NCI-H82 treated with DMSO at 0.1 percent for 48 hours (cell line): ENCODE data around the gene PRSS3.
A peak's percentile ranks its signal among the peaks of the same experiment; 100 is the strongest.
"Not testable (repeated sequence)": the region's sequence is repeated elsewhere in the genome, so short reads cannot be mapped to it uniquely, and the experiment has no call there.

Experiments
- DNase-seq: peaks from one replicate; lab custom pipeline; 2025; ENCODE audit not compliant: unreplicated experiment; lab: John Stamatoyannopoulos, UW

Gene PRSS3

DNA sequence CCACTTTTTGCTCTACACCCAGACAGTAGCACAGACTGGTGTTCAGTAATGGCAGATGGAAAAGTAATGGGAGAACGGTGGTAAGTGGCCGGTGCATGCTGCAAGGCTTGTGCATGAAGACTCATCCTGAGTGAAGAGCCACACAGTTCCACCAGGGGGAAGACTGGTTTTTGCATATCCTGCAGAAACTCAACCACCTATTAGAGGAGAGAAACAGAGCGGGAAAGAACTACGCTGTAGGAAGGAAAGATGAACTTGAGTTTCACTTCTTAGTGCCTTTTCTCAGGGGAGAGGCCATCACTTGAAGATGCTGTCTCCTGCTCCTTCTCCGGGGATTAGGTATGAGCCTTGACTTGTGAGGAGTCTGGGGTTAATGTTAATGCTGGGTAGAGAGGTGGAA is 9.4 kb upstream of the PRSS3 start:
- DNase-seq, result no peak

DNA sequence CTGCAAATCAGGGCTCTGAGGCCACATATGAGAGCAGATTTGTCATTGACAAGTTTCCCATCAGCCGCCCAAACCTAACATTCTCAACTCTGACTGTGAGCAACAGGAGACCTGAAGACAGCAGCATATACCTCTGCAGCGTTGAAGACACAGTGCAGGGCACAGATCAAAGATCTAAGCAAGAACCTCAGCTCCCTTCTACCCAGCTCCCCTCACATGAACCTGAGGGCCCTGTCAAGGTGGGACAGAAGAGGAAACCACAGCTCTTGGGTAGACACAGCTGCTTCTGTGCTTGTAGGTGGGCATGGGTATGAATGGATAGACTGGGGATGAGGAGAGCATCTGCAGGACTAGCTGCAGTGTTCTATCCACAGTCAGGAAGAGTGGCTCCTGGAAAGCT is 8.7 kb upstream of the PRSS3 start:
- no peak for DNase-seq

DNA sequence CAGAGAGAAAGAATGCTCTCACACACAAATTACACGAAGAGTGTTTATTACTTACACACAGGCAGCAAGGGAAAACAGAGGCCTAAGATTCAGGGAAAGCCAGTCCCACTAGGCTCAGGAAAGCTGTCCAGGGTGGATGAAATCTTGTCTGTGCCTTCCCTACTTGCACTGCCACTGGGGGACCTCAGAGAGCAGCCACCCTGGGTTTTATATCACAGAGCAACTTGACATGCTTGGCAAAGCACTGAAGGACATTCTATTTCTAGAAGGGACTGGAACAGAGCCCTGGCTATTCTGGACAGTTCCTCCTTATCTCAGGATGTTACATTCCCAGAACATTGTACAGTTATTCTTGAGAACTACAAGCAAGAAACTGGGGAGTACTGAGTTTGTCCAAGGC is 7.5 kb upstream of the PRSS3 start:
- DNase-seq, result no peak

DNA sequence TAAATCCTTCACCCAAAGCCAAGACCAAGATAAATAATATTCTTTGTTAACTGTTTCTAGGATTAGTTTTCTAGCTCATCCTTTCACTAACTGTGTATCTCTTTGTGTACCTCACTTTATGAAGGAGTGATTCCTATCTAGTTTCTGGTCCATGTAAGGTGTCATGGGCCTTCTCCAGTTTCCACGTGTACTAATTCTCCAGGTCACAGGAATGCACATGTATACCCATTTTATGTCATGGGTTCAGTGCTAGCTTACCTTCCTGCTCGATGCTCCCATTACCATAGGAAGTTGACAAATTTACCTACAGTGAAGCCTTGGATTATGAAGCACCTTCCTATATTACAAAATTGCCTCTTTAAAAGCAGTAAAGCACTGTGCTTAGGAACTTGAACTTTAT is 5.9 kb upstream of the PRSS3 start:
- DNase-seq, result not testable (repeated sequence)

DNA sequence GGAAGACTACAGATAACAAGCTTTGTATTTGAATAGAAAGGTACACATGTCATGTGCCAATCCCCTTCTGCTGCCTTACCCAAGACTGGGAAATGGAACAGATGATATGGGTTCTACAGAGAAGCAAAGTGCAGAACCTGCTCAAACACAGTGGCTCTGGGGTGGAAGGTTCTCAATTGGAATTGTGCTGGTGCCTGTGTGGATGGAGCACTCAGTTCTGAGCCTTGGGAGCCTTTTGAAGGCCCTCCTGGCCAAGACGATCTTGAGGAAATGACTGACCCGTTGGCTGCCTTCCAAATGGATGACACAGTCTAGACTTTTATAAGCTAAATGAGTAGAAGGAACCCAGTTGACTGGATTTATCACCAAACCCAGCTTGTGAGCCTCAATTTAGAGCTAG is 4.2 kb upstream of the PRSS3 start:
- DNase-seq, result no peak

DNA sequence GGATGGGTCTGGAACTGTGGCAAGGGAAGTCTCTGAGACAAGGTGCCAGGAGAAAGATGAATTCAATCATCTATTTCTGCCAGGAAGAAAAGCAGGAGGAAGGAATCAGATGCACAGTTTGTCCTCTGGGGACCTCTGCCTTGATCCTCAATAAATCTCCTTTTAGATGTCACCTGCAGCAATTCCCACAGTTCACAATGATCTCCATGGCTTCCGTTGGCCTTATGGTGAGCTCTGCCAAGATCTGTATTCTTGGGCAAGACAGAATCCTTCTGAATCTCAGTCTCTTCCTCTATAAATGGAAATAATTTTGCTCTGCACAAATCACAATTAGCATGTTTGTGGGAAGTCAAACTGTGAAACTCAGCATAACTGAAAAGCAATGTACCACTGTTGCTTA is 1.9 kb upstream of the PRSS3 start:
- DNase-seq, result not testable (repeated sequence)

DNA sequence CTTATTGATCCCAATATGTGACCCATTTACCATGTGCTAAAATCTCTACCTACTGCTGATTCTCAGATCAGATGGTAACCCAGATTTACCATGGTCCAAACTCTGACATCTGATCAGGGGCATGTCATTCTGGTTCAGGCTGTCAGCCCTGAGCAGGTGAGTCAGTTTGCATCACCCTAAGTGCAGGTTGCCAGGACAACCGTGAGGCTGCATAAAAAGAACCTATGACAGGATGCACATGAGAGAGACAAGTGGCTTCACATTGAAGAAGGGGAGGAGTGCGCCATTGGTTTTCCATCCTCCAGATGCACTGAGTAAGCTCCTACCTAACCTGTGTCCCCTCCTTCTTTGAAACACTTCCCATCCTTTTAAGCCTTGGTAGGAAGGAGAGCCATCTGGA is 801 bp upstream of the PRSS3 start:
- no peak for DNase-seq

DNA sequence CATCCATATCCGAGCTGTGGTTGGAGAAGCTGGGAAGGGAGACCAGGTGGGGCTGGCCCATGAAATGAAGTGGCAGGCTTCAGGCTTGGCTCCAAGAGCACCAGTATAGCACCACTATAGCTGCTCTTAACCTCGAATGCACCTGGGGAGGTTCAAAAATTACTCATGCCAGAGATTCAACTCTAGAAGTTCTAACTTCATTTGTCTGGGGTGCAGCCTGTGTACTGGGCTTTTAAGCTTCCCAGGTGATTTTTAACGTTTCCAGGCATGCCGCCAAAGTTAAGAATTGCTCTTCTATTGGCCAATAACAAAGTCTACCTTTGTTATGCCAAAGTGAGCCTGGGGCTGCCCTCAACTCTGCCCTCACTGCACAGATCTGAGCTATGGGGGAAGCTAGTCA is 458 bp downstream of the PRSS3 start:
- no peak for DNase-seq

DNA sequence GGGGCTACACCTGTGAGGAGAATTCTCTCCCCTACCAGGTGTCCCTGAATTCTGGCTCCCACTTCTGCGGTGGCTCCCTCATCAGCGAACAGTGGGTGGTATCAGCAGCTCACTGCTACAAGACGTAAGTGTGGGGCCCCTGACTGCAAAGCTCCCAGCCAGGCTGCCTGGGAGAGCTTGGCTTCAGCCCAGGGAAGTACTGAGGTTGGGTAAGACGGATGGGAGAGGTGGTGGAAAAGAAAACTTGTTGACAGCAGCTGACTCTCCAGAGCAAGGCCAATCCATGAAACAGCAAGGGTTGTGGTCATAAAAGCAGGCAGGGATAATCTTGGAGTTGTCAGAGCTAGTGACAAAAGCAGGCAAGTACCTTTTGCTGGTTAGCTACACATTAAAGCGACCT is 1.3 kb downstream of the PRSS3 start:
- DNase-seq, result not testable (repeated sequence)

DNA sequence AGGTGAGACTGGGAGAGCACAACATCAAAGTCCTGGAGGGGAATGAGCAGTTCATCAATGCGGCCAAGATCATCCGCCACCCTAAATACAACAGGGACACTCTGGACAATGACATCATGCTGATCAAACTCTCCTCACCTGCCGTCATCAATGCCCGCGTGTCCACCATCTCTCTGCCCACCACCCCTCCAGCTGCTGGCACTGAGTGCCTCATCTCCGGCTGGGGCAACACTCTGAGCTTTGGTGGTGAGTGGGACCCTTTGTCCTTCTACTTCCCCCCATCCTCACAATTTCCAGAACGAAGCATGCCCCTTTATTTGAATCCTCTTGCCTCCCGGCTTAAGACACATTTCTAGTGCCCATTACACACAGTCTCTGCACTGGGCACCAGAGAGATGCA is 2.5 kb downstream of the PRSS3 start:
- DNase-seq, result no peak

DNA sequence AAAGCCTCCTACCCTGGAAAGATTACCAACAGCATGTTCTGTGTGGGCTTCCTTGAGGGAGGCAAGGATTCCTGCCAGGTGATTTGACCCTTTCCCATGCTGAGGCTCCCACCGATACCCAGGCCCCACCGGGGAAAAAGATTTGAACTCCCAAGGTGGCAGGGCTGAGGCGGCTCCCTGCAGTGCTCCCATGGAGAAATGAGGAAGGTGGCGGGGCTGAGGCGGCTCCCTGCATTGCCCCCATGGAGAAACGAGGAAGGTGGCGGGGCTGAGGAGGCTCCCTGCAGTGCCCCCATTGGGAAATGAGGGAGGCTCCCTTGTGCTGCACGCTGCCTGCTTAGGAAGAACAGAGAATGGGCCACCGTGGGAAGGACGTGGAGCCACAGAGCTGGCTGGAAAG is 3.2 kb downstream of the PRSS3 start:
- DNase-seq, result no peak

DNA sequence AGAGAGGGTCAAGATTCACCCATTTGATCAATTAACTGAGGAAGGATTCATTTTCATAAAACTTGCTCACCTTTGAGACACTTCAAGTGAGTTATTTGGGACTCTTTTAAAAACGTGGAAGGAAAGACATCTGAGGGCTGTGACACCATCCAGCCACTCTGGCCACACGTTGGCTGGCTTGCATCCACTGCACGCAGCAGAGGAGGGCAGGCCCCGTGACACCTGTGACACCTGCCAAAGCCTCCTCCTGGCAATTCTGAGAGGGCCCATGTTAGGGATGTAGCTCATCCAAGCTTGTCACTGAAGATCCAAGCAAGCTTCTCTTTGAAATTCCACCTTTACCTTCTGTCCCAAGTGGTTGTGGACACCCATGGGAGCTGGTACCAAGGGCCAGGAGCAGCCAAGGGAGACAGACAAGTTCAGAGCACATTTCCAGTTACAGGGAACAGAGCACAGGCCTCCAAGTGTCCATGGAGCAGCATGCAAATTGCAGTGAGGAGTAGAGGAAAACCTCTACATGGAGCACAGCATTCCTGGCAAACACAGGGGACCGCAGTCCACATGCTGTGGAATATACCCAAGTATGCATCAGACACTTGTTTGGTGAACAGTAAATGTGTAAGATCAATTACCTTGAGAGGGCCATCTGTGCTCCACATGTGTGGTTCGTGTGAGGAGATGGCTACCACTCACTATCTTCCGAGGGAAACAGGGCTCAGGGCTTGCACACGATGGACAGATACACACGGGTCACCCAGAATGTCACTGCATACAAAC is 4.8 kb downstream of the PRSS3 start:
- no peak for DNase-seq

DNA sequence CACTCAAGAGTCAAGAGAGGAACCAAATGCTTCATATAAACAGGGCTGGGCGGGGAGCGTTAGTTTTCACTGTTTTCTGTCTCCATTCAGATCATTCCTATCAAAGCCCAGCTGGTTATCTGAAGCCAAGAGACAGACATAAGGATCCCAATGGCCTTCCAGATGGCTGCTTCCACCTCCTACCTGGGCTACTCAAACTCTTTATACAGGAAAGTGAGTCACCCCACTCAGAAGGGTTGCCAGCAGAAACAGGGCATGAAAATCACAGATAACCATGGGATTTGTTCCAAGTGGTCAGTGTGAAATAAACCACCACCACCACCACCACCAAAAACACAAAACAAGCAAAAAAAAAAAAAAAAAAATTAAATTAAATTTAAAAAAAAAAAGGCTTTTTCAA is 5.5 kb downstream of the PRSS3 start:
- no peak for DNase-seq

DNA sequence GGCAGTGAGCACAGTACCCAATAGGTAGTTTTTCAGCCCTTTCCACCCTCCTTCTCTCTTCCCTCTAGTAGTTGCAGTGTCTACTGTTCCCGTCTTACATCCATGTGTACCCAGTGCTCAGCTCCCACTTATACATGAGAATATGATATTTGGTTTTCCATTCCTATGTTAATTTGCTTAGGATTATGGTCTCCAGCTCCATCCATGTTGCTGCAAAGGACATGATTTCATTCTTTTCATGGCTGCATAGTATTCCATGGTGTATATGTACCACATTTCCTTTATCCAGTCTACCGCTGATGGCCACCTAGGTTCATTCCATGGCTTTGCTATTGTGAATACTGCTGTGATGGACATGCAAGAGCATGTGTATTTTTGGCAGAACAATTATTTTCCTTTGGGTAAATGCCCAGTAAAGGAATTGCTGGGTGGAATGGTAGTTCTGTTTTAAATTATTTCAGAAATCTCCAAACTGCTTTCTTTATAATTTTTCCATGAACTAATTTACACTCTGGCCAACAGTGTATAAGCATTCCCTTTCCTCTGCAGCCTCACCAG is 6.7 kb downstream of the PRSS3 start:
- not testable (repeated sequence) for DNase-seq

DNA sequence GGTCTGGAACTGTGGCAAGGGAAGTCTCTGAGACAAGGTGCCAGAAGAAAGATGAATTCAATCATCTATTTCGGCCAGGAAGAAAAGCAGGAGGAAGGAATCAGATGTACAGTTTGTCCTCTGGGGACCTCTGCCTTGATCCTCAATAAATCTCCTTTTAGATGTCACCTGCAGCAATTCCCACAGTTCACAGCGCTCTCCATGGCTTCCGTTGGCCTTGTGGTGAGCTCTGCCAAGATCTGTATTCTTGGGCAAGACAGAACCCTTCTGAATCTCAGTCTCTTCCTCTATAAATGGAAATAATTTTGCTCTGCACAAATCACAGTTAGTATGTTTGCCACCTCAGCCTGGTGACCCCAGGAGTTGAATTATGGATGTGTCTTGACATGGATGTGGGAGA is 8.8 kb downstream of the PRSS3 start:
- DNase-seq, result not testable (repeated sequence)

DNA sequence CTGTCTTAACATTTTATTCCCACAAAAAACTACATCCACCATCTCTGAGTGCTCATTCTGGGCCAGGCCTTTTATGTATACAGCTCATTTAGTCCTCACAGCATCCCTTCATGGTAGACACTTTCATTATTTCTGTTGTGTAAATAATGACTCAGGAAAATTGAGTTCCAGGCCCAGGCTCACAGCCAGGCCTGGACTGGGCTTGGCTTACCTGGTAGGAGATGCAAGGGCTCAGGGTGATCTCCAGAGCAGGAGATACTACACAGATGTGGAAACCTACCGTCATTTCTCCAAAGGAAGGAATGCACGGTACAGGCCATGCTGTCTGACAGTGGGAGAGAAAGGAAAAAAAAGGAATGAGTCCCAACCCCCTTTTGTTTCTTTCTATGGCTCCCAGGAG is 11.8 kb downstream of the PRSS3 start:
- DNase-seq, result not testable (repeated sequence)

DNA sequence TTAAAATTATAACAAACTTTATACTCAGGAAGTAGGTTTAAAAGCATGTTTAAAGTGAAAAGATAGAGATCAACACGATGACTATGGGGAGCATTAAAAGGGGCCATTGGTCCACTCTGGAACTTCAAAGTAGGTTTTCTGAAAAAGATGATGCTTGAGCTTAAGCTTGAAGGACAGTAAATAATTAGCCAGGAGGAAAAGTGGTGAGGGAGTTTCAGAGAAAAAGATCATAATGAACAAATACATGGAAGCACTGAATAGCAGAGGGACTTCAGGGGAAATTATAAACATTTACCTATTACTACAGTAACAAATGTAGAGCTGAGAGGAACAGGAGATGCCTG is 13.6 kb downstream of the PRSS3 start:
- DNase-seq, result not testable (repeated sequence)

DNA sequence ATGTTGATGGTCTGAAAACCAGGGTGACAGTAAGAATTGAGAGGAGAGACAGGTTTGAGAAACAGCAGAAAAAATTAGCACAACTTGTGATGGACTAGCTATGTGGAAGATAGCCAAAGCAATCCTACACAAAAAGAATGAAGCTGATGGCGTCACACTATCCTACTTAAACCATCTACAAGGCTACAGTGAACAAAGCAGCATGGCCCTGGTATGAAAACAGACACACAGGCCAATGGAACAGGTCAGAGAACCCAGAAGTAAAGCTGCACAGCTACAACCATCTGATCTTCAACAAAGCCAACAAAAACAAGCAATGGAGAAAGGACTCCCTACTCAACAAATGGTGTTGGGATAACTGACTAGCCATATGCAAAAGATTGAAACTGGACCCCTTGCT is 14.1 kb downstream of the PRSS3 start:
- DNase-seq, result no peak

DNA sequence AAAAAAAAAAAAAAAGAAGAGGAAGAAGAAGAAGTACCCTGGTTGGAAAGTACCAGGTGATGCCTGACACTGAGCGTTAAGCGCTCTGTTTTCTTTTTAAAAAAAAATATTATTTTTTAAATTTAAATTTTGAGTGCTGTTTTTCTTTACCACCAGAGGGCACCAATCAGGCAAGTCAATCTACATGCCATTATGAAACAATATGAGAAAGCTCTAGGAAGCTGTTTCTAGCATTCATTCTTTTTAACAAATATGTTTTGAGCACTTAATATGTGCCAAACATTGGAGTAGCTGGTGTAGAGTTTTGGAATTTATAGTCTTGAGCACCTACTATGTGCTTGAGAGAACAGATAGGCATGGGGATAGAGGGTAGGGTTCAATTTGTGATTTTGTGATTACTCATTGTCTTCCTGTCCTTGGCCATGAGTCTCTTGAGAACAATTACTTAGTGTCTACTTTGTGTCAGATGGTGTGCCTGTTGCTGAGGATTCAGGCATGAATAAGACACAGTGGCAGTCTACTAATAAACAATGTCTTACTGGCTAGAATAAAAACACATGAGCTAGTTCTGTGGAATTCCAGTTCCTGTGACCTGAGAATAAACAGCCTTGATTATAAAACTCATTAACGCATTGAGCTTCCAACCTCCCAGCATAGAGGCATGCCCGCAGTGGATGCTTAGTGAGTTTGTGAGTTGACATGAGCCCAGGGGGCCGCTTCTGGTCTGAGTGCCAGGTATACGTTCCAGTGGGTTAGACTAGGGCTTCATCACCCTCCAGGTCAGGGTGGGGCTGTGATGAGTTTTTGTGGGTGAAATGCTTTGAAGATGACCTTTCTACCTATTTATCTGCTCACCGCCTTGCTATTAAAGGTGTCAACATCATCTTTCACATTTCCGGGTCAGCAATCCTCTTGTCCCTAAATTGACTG is 18.6 kb downstream of the PRSS3 start:
- DNase-seq, result no peak

DNA sequence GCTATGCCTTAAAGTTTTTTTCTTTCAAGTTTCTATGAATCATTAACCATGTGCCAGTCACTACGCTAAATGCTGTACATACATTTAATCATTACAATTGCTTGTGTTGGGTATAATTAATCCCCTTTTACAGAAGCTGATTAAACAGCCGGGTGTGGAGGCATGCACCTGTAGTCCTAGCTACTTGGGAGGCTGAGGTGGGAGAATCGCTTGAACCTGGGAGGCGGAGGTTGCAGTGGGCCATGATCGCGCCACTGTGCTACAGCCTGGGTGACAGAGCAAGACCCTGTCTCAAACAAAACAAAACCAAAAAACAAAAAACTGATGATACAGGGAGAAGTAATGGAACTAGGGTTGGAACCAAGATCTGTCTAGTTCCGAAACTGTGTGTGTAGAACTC is 20.4 kb downstream of the PRSS3 start:
- DNase-seq, result no peak

DNA sequence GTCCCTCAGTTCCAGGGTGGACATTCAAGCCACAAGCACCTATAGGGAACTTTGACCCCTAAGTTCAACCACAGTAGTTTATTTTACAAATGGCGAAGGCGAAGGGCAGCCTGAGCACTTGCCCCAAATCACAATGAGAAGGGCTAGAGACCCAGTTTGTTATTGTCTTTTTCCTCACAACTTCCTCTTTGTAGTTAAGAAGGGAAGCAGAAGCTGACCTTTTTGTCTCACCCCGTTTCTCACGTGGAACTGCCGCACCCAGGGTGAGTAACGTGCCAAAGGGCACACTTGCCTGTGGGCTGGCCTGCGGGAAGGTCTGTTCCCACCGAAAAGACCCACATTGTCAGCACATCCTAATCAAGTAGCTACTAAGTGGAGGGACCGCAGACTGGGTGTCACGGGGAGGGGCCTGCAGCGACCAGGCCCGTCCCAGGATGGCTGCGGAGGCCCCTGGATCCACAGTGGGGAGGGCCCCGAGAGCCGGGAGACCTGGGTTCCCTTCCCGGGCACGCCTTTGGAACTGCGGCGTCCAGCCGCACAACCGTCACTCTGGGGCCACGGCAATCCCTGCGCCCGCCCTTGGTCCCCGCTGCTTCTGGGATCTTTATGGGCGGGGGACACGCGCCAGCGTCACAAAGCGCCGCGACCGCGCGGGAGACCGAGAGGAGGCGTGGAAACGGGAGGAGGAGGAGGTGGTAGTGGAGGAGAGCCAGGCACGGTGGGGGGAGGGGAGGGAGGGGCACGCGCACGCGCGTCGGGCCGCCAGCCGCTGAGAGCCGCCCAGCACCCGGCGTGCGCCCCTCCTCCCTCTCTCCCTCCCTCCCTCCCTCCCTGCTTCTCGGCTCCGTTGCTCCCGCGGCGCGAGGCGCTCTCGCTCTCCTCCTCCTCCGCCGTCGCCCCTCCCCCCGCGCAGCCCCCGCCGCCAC is 21.2 kb downstream of the PRSS3 start, which contains the start of gene UBE2R2:
UBE2R2 (plus strand) TSS at position 834 of the 926 bp plus-strand sequence. CDS start 598 bp downstream, outside the sequence.
- DNase-seq, result peak; percentile 70
